DOHH2 (cell line): ENCODE data around the gene SLC6A19.

ENCODE experiments used
- EZH2phosphoT487 ChIP-seq: fragments of 200-600 bp; sonication (generic); IDR thresholded peaks from 2 replicates; pipeline ENCODE4 v1.6.1; 2017; ENCODE audit warnings: borderline replicate concordance, mild to moderate bottlenecking, antibody characterized with exemption, low read length, moderate library complexity, mixed read lengths
- TF ChIP-seq, protein P1 (sequence below): fragments of 200-600 bp; sonication (generic); IDR thresholded peaks from one replicate; pipeline ENCODE4 v1.5.1; 2014; ENCODE audit warnings: antibody characterized with exemption, mild to moderate bottlenecking, low read depth, low read length; ENCODE audit not compliant: poor library complexity, severe bottlenecking

DNA sequence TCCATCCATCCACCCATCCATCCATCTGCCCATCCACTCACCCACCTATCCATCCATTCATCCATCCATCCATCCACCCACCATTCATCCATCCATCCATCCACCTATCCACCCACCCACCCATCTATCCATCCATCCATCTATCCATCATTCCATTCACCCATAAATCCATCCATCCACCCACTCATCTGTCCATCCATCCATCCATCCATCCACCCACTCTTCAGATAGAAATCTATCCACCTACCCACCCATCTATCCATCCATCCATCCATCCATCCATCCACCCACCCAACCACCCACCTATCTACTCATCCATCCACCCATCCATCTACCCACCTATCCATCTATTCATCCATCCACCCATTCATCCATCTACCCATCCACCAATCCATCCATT is 35.0 kb upstream of the SLC6A19 start:
- TF ChIP-seq, protein P1, sequence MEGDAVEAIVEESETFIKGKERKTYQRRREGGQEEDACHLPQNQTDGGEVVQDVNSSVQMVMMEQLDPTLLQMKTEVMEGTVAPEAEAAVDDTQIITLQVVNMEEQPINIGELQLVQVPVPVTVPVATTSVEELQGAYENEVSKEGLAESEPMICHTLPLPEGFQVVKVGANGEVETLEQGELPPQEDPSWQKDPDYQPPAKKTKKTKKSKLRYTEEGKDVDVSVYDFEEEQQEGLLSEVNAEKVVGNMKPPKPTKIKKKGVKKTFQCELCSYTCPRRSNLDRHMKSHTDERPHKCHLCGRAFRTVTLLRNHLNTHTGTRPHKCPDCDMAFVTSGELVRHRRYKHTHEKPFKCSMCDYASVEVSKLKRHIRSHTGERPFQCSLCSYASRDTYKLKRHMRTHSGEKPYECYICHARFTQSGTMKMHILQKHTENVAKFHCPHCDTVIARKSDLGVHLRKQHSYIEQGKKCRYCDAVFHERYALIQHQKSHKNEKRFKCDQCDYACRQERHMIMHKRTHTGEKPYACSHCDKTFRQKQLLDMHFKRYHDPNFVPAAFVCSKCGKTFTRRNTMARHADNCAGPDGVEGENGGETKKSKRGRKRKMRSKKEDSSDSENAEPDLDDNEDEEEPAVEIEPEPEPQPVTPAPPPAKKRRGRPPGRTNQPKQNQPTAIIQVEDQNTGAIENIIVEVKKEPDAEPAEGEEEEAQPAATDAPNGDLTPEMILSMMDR, result no peak
- TF ChIP-seq EZH2phosphoT487, result no peak
